ENCODE data around the gene NDST1.

DNA sequence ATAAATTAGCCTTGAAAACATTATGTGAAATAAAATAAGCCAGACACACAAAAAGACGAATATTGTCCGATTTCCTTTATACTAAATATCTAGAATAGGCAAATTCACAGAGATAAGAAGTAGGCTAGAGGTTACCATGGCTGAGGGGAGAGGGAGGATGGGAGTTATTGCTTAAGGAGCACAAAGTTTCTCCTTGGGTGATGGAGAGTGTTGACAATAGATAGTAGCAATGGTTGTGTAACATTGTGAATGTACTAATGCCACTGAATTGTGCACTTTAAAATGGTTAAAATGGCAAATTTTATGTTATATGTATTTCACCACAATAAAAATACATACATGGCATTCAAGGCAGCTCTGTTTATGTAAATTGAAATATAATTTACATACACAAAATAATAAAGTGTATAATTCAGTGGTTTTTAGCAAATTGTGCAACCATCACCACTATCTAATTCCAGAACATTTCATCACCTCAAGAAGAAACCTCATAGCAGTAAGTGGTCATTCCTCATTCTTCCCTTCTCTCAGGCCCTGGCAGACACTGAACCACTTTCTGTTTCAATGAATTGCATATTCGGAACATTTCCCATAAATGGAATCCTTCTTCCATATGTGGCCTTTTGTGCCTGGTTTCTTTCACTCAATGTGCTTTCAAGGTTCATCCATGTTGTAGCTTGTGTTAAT, 59.2 kb downstream of the NDST1 start:
- TF ChIP-seq FOXP1 (CRISPR knock-in tag; IDR thresholded peaks at IDR 0.05; ENCODE audit: borderline replicate concordance) (no peak), ZBTB21 (CRISPR knock-in tag; IDR thresholded peaks at IDR 0.05; ENCODE audit: borderline replicate concordance) (no peak), USF2 (CRISPR knock-in tag; IDR thresholded peaks at IDR 0.05) (no peak), ZNF263 (CRISPR knock-in tag; IDR thresholded peaks at IDR 0.05; ENCODE audit: low read depth) (no peak), HMGA2 (CRISPR knock-in tag; IDR thresholded peaks at IDR 0.05) (no peak), ZNF512 (CRISPR knock-in tag; IDR thresholded peaks at IDR 0.05; ENCODE audit: borderline replicate concordance) (no peak), CBFB (CRISPR knock-in tag; IDR thresholded peaks at IDR 0.05; ENCODE audit: low read depth) (no peak), ATF2 (CRISPR knock-in tag; IDR thresholded peaks at IDR 0.05; ENCODE audit: borderline replicate concordance, low read depth) (no peak), NFE2L1 (CRISPR knock-in tag; IDR thresholded peaks at IDR 0.05) (no peak), ESRRA (CRISPR knock-in tag; IDR thresholded peaks at IDR 0.05; ENCODE audit: borderline replicate concordance) (no peak)
- TF ChIP-seq, protein P1, sequence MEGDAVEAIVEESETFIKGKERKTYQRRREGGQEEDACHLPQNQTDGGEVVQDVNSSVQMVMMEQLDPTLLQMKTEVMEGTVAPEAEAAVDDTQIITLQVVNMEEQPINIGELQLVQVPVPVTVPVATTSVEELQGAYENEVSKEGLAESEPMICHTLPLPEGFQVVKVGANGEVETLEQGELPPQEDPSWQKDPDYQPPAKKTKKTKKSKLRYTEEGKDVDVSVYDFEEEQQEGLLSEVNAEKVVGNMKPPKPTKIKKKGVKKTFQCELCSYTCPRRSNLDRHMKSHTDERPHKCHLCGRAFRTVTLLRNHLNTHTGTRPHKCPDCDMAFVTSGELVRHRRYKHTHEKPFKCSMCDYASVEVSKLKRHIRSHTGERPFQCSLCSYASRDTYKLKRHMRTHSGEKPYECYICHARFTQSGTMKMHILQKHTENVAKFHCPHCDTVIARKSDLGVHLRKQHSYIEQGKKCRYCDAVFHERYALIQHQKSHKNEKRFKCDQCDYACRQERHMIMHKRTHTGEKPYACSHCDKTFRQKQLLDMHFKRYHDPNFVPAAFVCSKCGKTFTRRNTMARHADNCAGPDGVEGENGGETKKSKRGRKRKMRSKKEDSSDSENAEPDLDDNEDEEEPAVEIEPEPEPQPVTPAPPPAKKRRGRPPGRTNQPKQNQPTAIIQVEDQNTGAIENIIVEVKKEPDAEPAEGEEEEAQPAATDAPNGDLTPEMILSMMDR (IDR thresholded peaks at IDR 0.05) = no peak
- TF ChIP-seq, protein P2, sequence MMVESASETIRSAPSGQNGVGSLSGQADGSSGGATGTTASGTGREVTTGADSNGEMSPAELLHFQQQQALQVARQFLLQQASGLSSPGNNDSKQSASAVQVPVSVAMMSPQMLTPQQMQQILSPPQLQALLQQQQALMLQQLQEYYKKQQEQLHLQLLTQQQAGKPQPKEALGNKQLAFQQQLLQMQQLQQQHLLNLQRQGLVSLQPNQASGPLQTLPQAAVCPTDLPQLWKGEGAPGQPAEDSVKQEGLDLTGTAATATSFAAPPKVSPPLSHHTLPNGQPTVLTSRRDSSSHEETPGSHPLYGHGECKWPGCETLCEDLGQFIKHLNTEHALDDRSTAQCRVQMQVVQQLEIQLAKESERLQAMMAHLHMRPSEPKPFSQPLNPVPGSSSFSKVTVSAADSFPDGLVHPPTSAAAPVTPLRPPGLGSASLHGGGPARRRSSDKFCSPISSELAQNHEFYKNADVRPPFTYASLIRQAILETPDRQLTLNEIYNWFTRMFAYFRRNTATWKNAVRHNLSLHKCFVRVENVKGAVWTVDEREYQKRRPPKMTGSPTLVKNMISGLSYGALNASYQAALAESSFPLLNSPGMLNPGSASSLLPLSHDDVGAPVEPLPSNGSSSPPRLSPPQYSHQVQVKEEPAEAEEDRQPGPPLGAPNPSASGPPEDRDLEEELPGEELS (CRISPR knock-in tag; IDR thresholded peaks at IDR 0.05) = no peak
